Measurements from ENCODE around the gene STPG1. TPM values are rescaled to one million over a fixed set of nuclear protein-coding genes. Genes with fewer than 3 reads are reported as not detected.

STPG1 gene
- total RNA-seq, 1 experiment from 2014 or later = 5.7 TPM

DNA sequence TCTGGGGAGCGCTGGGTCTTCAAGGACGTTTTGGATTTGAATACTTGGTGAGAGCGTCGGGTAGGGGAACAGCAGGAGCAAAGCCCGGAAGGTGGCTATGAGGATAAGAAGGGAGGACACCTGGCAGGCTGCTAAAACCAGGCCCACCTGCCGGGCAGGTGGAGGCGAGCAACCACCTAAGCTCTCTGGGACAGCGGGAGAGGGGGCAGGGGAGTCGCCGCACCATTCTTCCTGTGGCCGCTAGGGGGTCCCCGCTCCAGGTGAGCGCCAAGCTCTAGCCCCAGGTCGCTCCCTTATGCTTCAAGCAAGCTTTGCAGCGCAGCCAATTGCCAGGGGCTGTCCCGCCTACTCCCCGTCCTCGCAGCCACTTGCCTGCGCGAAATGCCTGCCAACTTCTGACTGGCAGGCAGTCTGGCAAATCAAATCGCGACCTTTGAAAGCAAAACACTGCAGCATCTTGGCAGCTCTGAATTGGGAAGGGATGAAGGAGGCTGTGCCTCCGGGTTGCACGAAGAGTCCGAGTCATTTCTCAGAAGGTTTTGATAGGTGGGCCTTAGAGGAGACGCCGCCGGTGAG, 1.8 kb upstream of the STPG1 start, which contains the start of gene NIPAL3:
Gene NIPAL3 (plus strand): TSS at position 469 of the 576 bp plus-strand sequence. CDS start 3,746 bp downstream, outside the sequence.
- DNase-seq = peak; percentile 99
- no peaks in the 10 kb centered on the region for H3K27me3 ChIP-seq

DNA sequence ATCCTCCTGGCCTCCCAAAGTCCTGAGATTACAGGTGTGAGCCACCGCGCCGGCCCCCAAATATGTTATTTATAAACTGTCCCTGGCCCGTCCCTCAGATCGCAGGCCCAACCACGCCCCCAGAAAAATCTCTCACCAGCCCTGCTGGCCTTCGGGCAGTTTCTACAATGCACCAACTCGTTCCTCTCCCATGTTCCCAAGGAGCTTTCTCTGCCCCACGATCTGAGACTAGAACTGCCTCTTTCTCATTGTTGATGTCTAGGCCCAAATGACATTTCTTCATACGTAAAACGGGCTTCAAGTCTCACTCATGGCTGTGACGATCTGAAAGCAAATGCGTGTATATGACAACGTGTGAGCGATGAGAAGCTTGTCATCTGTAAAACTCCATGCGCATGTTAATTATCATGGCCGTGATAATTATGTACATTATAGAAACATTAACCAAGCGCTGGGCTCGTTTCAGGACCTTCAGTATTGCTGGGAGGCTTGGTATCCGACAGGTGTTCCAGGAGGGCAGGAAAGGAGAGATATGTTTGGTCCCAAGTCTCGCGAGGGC, 1.3 kb upstream of the STPG1 start:
- Histone ChIP-seq H3K9me3 (no peaks in the 10 kb centered on the region), H3K36me3 (peaks cover 6% of the 10 kb centered on the region), H3K27me3 (no peaks in the 10 kb centered on the region), H3K4me3 (peak overlapping the region; percentile 58; the same call in 1 of the 2 replicates)
- DNase-seq = no peak

More for the DNA sequence above, 1.8 kb upstream of the STPG1 start, which contains the start of gene NIPAL3:
- Histone ChIP-seq H3K4me3 (peak within 1 kb of the TSS; percentile 58), H3K36me3 (peaks cover 9% of the 10 kb centered on the region), H3K9me3 (no peaks in the 10 kb centered on the region)

DNA sequence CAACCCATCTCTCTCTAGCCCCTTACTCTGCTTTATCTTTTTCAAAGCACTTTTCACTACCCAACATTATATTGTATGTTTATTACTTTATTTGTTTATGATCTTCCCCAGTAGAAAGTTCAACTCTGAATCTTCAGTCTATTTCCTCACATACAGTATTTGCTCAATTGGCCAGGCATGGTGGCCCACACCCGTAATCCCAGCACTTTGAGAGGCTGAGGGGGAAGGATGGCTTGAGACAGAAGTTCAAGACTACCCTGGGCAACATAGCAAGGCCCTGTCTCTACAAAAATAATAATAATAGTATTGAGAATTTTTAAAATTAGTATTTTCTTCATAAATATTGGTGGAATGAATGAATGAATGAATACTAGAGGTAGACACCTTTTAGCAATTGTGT, 1.2 kb downstream of the STPG1 start:
- H3K9me3 ChIP-seq = peaks cover 5% of the 10 kb centered on the region
- H3K27me3 ChIP-seq = no peaks in the 10 kb centered on the region
- peaks cover 3% of the 10 kb centered on the region for H3K36me3 ChIP-seq
- no peak for DNase-seq
- H3K4me3 ChIP-seq = no peak overlapping the region

DNA sequence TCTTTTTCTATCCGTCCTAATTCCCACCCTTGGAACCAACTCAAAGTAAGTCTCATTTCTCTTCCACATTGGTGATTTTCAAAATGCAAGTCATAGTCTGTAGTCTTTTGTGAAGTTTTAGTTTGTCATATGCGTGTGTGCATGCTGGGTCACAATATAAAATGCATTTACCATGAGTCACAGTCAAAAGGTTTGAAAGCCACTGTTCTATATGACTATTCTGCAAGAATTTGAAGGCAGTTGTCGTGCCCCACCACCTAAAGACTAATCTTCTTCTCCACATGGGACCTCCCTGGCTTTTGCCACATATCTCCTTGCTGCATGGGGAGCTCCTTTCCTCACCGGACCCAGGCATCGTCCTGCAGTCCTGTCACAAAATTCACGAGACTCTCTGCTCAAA, 1.6 kb downstream of the STPG1 start:
- no peak overlapping the region for H3K4me3 ChIP-seq
- H3K9me3 ChIP-seq = peaks cover 5% of the 10 kb centered on the region
- DNase-seq = no peak
- peaks cover 3% of the 10 kb centered on the region for H3K36me3 ChIP-seq
- no peaks in the 10 kb centered on the region for H3K27me3 ChIP-seq

DNA sequence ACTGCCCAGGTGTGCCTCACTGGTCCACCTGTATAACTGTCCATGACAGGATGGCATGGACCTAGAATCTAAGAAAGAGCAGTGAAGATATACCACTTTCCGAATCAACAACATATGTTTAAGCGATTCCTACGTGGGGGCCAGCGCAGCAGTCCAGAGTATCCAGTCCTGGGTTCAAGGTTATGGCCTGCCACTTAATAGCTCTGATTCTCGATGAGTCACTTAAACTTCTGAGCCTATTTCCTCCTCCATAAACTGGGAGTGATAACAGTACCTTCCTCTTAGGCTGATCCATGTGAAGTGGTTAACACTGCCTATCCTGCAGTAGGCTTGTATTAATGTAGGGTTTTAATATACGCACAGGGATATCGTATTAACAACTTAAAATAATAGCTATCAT, 2.8 kb downstream of the STPG1 start:
- no peak for DNase-seq
- H3K9me3 ChIP-seq = peaks cover 5% of the 10 kb centered on the region
- no peaks in the 10 kb centered on the region for H3K27me3 ChIP-seq
- H3K36me3 ChIP-seq = peaks cover 3% of the 10 kb centered on the region
- no peak overlapping the region for H3K4me3 ChIP-seq

DNA sequence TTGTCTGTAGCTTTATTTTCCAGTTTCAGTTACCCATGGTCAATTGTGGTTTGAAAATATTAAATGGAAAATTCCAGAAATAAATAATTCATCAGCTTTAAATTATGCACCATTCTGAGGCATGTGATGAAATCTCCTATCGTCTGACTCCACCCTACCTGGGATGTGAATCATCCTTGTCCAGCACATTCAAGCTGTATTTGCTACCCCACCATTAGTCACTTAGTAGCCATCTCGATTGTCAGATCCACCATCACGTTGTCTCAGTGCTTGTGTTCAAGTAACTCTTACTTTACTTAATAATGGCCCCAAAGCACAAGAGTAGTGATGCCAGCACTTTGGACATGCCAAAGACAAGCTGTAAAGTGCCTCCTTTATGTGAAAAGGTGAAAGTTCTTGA, 4.0 kb downstream of the STPG1 start:
- no peak for DNase-seq
- Histone ChIP-seq H3K9me3 (peaks cover 5% of the 10 kb centered on the region), H3K36me3 (peaks cover 3% of the 10 kb centered on the region), H3K27me3 (no peaks in the 10 kb centered on the region), H3K4me3 (no peak overlapping the region)

DNA sequence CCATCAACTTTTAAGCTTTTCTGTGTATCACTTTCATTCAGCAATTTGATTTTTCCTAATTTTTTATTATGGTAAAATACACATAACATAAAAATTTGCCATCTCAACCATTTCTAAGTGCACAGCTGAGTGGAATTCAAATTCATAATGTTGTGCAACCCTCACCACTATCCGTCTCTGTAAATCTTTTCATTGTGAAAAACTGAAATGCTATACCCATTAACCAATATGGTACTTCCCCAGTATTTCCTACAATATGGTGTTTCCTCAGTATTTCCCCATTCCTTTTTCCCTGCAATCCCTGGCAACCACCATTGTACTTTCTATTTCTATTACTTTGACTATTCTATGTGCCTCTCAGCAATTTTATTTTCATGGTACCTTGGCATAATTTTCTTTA, 6.8 kb downstream of the STPG1 start:
- Histone ChIP-seq H3K9me3 (peaks cover 5% of the 10 kb centered on the region), H3K4me3 (no peak overlapping the region), H3K27me3 (no peaks in the 10 kb centered on the region), H3K36me3 (peaks cover 3% of the 10 kb centered on the region)
- DNase-seq = no peak

DNA sequence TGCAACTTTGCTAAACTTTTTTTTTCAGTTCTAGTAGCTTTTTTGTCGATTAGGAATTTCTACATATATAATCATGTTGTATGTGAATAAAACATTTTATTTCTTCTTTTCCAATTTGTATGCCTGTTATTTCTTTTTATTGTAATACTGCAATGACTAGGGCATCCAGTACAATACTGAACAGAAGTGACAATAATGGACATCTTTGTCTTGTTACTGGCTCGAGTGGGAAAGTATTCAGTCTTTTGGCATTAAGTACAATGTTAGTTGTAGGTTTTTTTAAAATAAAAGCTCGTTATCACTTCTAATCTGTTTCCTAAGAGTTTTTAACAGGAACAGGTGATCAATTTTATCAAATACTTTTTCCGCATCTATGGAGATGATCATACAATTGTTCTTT, 9.8 kb downstream of the STPG1 start:
- H3K27me3 ChIP-seq = no peaks in the 10 kb centered on the region
- DNase-seq = no peak
- no peak overlapping the region for H3K4me3 ChIP-seq
- H3K36me3 ChIP-seq = no peaks in the 10 kb centered on the region; the same call in none of the 2 replicates
- H3K9me3 ChIP-seq = peaks cover 5% of the 10 kb centered on the region

DNA sequence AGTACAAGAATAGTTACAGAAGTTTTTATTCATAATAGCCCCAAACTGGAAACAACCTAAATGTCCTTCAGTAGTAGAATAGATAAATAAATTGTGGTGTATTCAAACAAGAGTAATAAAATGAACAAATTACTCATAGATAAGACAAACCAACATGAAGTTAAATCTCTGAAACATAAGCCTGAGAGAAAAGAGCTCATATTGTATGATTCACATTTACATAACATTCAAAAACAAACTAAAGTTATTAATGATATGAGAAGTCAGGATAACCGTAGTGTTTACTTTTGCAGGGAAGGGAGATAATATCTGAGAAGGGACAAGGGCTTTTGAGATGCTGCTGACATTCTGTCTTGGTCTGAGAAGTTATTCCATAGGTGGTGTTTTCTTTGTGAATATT, 13.5 kb downstream of the STPG1 start:
- H3K4me3 ChIP-seq = no peak overlapping the region
- peaks cover 3% of the 10 kb centered on the region for H3K36me3 ChIP-seq
- DNase-seq = no peak
- H3K9me3 ChIP-seq = no peaks in the 10 kb centered on the region
- no peaks in the 10 kb centered on the region for H3K27me3 ChIP-seq

DNA sequence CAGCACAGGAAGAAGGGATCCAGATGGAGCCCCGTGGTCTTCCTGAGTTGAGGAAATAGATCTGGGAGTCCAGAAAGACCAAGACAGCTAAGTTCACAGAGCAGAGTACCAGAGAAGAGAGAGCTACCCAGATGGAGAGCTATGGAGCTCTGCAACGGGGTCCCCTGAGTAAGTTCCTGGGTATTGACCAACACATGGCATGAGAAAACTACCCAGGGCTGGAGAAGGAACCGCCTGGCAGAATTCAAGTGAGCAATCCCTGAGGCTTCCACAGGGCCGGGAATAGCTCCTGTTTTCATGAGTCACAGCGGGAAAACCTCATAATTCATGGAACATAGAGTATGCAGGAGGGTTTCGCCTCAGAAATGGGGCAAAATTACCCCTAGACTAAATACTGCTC, 19.7 kb downstream of the STPG1 start:
- peak; percentile 81 for DNase-seq
- no peak overlapping the region for H3K4me3 ChIP-seq

DNA sequence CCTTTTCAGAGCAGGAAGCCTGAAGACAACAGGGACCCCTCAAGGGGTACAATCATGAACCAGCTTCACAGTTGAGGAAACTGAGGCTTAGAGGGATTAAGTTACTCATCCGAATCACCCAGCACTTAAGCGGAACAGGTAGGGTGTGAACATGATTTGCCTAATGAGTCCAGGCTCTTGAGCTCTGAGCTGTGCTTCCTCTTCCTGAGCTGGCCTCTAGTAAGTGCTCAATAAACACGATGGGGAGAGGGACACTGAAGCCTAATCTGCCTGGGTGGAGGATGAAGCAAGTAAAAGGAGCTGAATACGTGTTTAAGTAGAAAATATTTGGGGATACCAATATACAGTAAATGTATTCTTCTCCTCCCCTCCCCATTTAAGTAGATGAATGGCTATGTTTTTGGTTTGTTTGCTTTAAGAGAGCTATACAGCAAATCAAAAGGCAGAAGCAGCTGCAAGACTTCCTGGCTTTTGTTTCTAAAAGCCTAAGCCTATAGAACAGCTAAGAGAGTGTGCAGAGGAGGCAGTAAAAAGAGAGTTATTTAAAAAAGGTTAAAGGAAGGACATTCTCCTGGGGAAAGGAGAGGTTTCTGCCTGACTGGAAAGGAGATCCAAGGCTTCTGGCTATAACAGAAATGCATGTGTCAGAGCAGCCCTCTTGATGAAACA, 20.5 kb downstream of the STPG1 start:
- DNase-seq = no peak
- peaks cover 10% of the 10 kb centered on the region for H3K36me3 ChIP-seq
- H3K4me3 ChIP-seq = no peak overlapping the region
- H3K27me3 ChIP-seq = no peaks in the 10 kb centered on the region
- no peaks in the 10 kb centered on the region for H3K9me3 ChIP-seq

More for the DNA sequence above, 19.7 kb downstream of the STPG1 start:
- Histone ChIP-seq H3K27me3 (no peaks in the 10 kb centered on the region), H3K9me3 (no peaks in the 10 kb centered on the region), H3K36me3 (peaks cover 10% of the 10 kb centered on the region)

DNA sequence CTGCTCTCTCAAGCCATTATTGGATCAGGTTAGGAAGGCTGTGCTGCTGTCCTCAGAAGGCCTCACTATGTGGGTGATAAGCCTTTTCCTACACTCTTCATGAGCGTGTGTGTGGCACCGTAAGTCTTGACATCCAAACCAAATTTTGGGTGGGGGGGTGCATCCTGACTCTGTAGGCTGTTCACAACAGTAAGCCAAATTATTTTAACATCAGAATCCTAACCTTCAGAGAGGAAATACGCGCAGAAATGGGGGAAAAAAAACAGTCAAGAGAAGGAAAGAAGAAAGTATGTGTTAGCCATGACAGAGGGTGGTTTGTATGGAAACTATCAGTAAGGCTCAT, 21.0 kb downstream of the STPG1 start:
- Histone ChIP-seq H3K4me3 (no peak overlapping the region), H3K27me3 (no peaks in the 10 kb centered on the region), H3K36me3 (peaks cover 10% of the 10 kb centered on the region), H3K9me3 (no peaks in the 10 kb centered on the region)
- no peak for DNase-seq

DNA sequence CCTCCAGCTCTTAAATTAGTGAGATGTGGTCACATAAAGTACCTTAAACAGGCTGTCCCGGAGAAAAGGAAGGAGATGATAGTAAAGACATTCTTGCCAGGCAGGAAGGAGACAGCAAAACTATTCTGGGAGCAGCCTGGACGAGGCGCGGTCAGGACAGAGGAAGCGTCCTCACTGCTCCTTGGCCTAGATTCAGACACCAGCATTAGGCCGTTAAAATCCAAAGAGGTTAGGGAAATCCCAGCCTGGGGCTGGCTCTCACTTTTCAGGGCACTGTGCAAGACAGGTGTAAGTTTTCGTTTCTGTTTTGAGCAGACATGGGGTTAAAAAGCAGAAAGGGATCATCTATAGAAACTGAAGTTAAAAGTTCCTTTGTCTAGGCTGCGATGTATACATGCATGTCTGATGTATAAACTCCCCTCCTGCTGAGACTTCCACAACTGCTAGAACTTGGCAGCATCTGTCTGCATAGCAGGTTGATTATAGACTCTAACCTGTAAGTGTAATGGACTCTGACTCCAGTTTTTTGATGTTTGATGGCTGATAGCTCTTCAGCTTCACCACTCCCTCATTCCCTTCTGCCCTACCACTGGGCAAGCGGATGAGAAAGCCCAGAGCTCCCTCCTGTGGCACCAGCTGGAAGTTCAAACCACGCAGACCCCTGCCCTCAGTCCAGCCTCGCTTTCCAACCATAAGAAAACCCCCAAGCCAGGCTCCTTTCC, 21.5 kb downstream of the STPG1 start:
- Histone ChIP-seq H3K4me3 (no peak overlapping the region), H3K36me3 (peaks cover 10% of the 10 kb centered on the region), H3K27me3 (no peaks in the 10 kb centered on the region), H3K9me3 (no peaks in the 10 kb centered on the region)
- peak; percentile 53 for DNase-seq

DNA sequence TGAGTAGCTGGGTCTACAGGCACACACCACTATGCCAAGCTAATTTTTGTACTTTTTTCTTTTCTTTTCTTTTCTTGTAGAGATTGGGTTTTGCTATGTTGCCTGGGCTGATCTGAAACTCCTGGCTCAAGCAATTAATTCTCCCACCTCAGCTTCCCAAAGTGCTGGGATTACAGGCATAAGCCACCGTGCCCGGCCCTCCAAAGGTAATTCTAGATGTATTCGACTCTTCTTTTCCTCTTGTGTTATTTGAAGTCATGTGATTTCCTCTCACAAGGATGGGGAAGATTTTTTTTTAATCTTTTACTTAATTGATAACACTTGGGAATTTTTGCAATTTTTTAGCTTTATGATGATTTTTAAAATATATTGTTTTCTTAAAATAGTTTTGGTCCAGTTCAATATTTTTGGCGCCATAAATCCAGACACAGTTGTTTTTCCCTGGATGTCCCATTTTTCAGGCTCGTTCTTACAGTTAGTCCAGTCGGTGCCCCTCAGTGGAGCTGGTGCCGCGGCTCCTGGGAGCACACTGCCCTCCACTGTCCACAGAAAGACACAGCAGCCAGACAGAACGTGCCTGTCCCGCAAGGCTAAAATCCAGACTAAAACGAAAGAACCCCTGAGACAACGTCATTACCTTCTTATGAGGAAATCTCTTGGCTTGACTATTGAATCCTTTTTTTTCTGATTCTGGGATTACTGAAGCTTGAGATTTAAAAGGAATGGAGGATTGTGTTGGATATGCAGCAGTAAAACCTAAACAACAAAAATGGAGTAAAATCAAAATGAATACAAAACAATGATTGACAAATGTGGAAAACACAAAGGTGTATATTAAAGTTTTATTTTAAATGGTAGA, 22.4 kb downstream of the STPG1 start:
- no peaks in the 10 kb centered on the region for H3K9me3 ChIP-seq
- no peak overlapping the region for H3K4me3 ChIP-seq
- DNase-seq = peak; percentile 74
- no peaks in the 10 kb centered on the region for H3K27me3 ChIP-seq
- peaks cover 7% of the 10 kb centered on the region for H3K36me3 ChIP-seq

DNA sequence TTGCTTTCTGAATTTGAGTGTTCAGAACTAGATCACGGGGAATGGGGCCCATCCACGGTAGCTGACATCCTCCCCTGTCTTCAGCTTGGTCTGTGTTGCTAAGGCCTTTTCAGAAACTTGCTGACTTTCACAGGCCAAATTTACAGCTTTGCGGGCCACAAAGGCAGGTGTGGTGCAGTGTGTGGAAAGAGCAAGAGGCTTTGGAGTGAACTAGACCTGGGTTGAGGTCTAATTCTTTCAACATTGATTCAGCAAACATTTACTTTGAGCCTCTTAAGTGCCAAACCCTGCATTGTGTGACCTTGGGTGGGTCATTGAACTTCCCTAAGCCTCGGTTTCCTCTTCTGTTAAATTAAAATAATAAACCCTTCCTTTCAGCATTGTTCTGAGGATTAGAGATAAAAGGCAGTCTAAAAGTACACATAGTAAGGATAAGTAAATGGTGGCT, 24.3 kb downstream of the STPG1 start:
- Histone ChIP-seq H3K9me3 (no peaks in the 10 kb centered on the region), H3K4me3 (no peak overlapping the region)
- no peak for DNase-seq

DNA sequence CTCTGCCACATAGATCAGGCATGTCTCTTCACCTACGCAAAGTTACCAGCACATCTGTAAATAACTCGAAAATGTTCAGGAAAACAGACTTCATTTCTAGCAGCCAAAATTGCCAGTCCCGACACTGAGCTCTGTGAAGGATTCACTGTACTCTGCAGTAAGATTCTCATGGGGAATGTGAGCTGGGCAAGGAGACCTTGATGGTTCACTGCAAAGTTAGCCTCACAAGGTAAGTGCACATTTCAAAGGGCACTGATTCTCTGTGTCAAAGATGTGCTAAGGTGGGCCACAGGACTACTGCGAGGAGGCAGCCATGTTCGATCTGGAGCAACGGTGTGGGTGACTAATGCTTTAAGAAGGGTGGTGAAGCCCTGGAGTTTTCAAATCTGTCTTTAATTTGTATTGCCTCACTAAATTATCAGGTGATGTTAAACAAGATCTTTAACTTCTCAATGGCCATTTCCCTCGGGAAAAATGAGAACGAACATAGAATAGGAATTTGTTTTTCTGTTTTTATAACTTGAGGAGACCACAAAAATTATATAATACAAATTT, 25.2 kb downstream of the STPG1 start:
- no peak for DNase-seq
- H3K27me3 ChIP-seq = no peaks in the 10 kb centered on the region
- no peaks in the 10 kb centered on the region for H3K9me3 ChIP-seq
- peaks cover 7% of the 10 kb centered on the region for H3K36me3 ChIP-seq
- no peak overlapping the region for H3K4me3 ChIP-seq

More for the DNA sequence above, 24.3 kb downstream of the STPG1 start:
- peaks cover 7% of the 10 kb centered on the region for H3K36me3 ChIP-seq
- no peaks in the 10 kb centered on the region for H3K27me3 ChIP-seq

Data from MG63 (cell line).